HCT116 (cell line): Measurements from ENCODE around the gene FMC1. TPM values are rescaled to one million over a fixed set of nuclear protein-coding genes. Genes with fewer than 3 reads are reported as not detected.
"Not testable (repeated sequence)": the region's sequence is repeated elsewhere in the genome, so short reads cannot be mapped to it uniquely, and the experiment has no call there.

ENCODE experiments used
- ATAC-seq: fragments of 200-7000 bp; cut with Tn5 transposase; 2 replicates; pipeline ENCODE4 v1.9.1; 2020; ENCODE audit warnings: mild to moderate bottlenecking, moderate library complexity
- BruUV-seq: library from RNA; stranded (reverse); fragments of 400-500 nt; replicated peaks from 2 replicates; lab custom pipeline; 2021; lab: Mats Ljungman, UMichigan
- CTCF ChIA-PET: fragments of 300-600 bp; sonication (Branson Sonifier 250); formaldehyde crosslinking; loops from one replicate; lab custom pipeline; 2021; ENCODE audit warnings: antibody characterized with exemption; lab: Charles Lee
- POLR2A ChIA-PET: fragments of 300-600, 350-600 bp; sonication (Branson Sonifier 250); formaldehyde crosslinking; loops from one replicate; lab custom pipeline; 2021; ENCODE audit warnings: antibody characterized with exemption; lab: Charles Lee
- RAD21 ChIA-PET, 2 experiments: fragments of 300-600 bp; sonication (Branson Sonifier 250); formaldehyde crosslinking; loops; one replicate each; lab custom pipeline; 2023; ENCODE audit warnings: low total read pairs in 2 of 2; ENCODE audit not compliant: uncharacterized antibody in 2 of 2, unreplicated experiment in 2 of 2, low non-redundant PET in 1 of 2; lab: Charles Lee
- DNase-seq: peaks from one replicate; pipeline ENCODE4 v3.0.0-alpha.2; 2010; ENCODE audit warnings: low read depth, low spot score
- H2AFZ ChIP-seq: fragments of 200-600 bp; shearing (Covaris generic), sonication (generic); 2 replicates; pipeline ENCODE4 v1.6.1; 2017; ENCODE audit warnings: low read depth, mixed run types, mixed read lengths, antibody characterized with exemption, low read length; ENCODE audit not compliant: poor library complexity, severe bottlenecking
- H3K27ac ChIP-seq: 2 replicates; pipeline ENCODE4 v1.5.1; 2012; ENCODE audit warnings: low read depth, low read length
- H3K27me3 ChIP-seq: fragments of 200-600 bp; sonication (generic); 2 replicates; pipeline ENCODE4 v1.6.1; 2016; ENCODE audit warnings: mixed run types, low read length, mixed read lengths; ENCODE audit not compliant: insufficient read depth
- H3K36me3 ChIP-seq, 2 experiments: fragments of 200-500 bp in 1 of 2; fragments of 200-600 bp in 1 of 2; sonication (Bioruptor generic) in 1 of 2; sonication (generic) in 1 of 2; 2 replicates each; pipeline versions ENCODE4 v1.5.1 to v1.6.1; 2014 to 2016; ENCODE audit warnings: low read length in 2 of 2, inconsistent platforms in 1 of 2, mixed read lengths in 1 of 2, mixed run types in 1 of 2; ENCODE audit not compliant: insufficient read depth in 2 of 2, control insufficient read depth in 1 of 2
- H3K4me1 ChIP-seq, 2 experiments: fragments of 200-600 bp in 1 of 2; sonication (generic) in 1 of 2; 2 replicates each; pipeline versions ENCODE4 v1.5.1 to v1.6.1; 2012 to 2017; ENCODE audit warnings: low read length in 2 of 2, inconsistent platforms in 1 of 2, mild to moderate bottlenecking in 1 of 2, mixed read lengths in 1 of 2, mixed run types in 1 of 2, moderate library complexity in 1 of 2; ENCODE audit not compliant: insufficient read depth in 2 of 2, control insufficient read depth in 1 of 2
- H3K4me2 ChIP-seq: fragments of 200-600 bp; sonication (generic); 2 replicates; pipeline ENCODE4 v1.6.1; 2017; ENCODE audit warnings: mixed run types, low read length, mixed read lengths
- H3K4me3 ChIP-seq, 2 experiments: fragments of 200-600 bp in 1 of 2; sonication (generic) in 1 of 2; replicated peaks in 1 of 2; 2 replicates each; pipeline ENCODE4 v1.5.1; 2011 to 2016; ENCODE audit warnings: low read length in 2 of 2, control low read depth in 1 of 2, low read depth in 1 of 2, mild to moderate bottlenecking in 1 of 2, mixed read lengths in 1 of 2, mixed run types in 1 of 2
- H3K79me2 ChIP-seq: fragments of 200-600 bp; sonication (generic); 2 replicates; pipeline ENCODE4 v1.6.1; 2017; ENCODE audit warnings: mild to moderate bottlenecking, mixed run types, low read length, moderate library complexity, mixed read lengths; ENCODE audit not compliant: insufficient read depth
- H3K9ac ChIP-seq: fragments of 200-600 bp; sonication (generic); 2 replicates; pipeline ENCODE4 v1.6.1; 2016; ENCODE audit warnings: low read length, mixed read lengths
- H3K9me2 ChIP-seq: fragments of 200-600 bp; sonication (generic), shearing (Covaris generic); 2 replicates; pipeline ENCODE4 v1.6.1; 2017; ENCODE audit warnings: mixed run types, mild to moderate bottlenecking, moderate library complexity; ENCODE audit not compliant: insufficient read depth
- H3K9me3 ChIP-seq, 2 experiments: fragments of 200-500 bp in 1 of 2; fragments of 200-600 bp in 1 of 2; sonication (Bioruptor generic) in 1 of 2; sonication (generic) in 1 of 2; 2 replicates each; pipeline ENCODE4 v1.6.1; 2014 to 2017; ENCODE audit warnings: low read length in 2 of 2, mixed read lengths in 2 of 2, inconsistent platforms in 1 of 2, low read depth in 1 of 2, mild to moderate bottlenecking in 1 of 2, mixed run types in 1 of 2, moderate library complexity in 1 of 2; ENCODE audit not compliant: control insufficient read depth in 1 of 2, insufficient read depth in 1 of 2
- H4K20me1 ChIP-seq: fragments of 200-600 bp; sonication (generic), shearing (Covaris generic); 2 replicates; pipeline ENCODE4 v1.6.1; 2017; ENCODE audit warnings: mixed run types, mild to moderate bottlenecking, moderate library complexity; ENCODE audit not compliant: insufficient read depth
- RAD21 ChIP-seq: IDR thresholded peaks from 2 replicates; pipeline ENCODE4 v1.6.1; 2012; ENCODE audit warnings: low read depth, mild to moderate bottlenecking
- TCF7L2 ChIP-seq: IDR thresholded peaks from 2 replicates; pipeline ENCODE4 v1.7.0; 2011; ENCODE audit warnings: borderline replicate concordance, inconsistent platforms; ENCODE audit not compliant: insufficient read depth, insufficient read length; ENCODE audit errors: extremely low read depth
- intact Hi-C: fragments of 100-400 bp; cut with micrococcal nuclease; formaldehyde crosslinking; loops from 2 replicates; pipeline ENCODE4 v1.10.0; 2022
- total RNA-seq: library from RNA; stranded (reverse); gene quantifications from one replicate; pipeline ENCODE4 v1.2.1, GENCODE V29; 2021; ENCODE audit not compliant: unreplicated experiment
- TF ChIP-seq, protein P1 (sequence below), 3 experiments: fragments of 200-600 bp in 1 of 3; sonication (generic) in 1 of 3; IDR thresholded peaks in 2 of 3; conservative IDR thresholded peaks in 1 of 3; 2 replicates each; pipeline ENCODE4 v1.5.1; 2012 to 2017; ENCODE audit warnings: low read depth in 2 of 3, low read length in 2 of 3, antibody characterized with exemption in 1 of 3, borderline replicate concordance in 1 of 3, control low read depth in 1 of 3, mild to moderate bottlenecking in 1 of 3, mixed read lengths in 1 of 3, mixed run types in 1 of 3, moderate library complexity in 1 of 3; ENCODE audit not compliant: insufficient read depth in 1 of 3

FMC1 gene
- total RNA-seq, 1 experiment from 2014 or later = 19.4 TPM

- DNase-seq (no peak), ATAC-seq (peak; percentile 80)
- no peaks in the 10 kb centered on the region for H3K27me3 ChIP-seq
- no peak overlapping the region for H3K27ac ChIP-seq
- H3K79me2 ChIP-seq = no peaks in the 10 kb centered on the region
- ChIA-PET RAD21 (no interaction called here), POLR2A (no interaction called here), CTCF (interaction anchor here (0.6 to 1.4 kb wide), 9 partner anchors 8 to 304 kb away, joined by 3 to 9 read pairs (median 3); no protein-coding TSS in a partner anchor)
- H3K9ac ChIP-seq = no peak overlapping the region
- no peaks in the 10 kb centered on the region for H3K9me3 ChIP-seq
- H2AFZ ChIP-seq = no peak overlapping the region
- BruUV-seq = no TSS peak
- no peak overlapping the region for H3K4me3 ChIP-seq
- H3K36me3 ChIP-seq = no peaks in the 10 kb centered on the region
- intact Hi-C loops = no loop called here
- TF ChIP-seq, protein P1, sequence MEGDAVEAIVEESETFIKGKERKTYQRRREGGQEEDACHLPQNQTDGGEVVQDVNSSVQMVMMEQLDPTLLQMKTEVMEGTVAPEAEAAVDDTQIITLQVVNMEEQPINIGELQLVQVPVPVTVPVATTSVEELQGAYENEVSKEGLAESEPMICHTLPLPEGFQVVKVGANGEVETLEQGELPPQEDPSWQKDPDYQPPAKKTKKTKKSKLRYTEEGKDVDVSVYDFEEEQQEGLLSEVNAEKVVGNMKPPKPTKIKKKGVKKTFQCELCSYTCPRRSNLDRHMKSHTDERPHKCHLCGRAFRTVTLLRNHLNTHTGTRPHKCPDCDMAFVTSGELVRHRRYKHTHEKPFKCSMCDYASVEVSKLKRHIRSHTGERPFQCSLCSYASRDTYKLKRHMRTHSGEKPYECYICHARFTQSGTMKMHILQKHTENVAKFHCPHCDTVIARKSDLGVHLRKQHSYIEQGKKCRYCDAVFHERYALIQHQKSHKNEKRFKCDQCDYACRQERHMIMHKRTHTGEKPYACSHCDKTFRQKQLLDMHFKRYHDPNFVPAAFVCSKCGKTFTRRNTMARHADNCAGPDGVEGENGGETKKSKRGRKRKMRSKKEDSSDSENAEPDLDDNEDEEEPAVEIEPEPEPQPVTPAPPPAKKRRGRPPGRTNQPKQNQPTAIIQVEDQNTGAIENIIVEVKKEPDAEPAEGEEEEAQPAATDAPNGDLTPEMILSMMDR (IDR thresholded peaks at IDR 0.05 in 2 of 3, conservative IDR thresholded peaks at IDR 0.05 in 1 of 3; ENCODE audit: borderline replicate concordance in 1 of 3, insufficient read depth in 1 of 3, low read depth in 2 of 3, low read length in 2 of 3) = peak; percentile 29 to 62 (median 55); a peak in 5 of 6 replicates
- no peak for TF ChIP-seq TCF7L2
- peak; percentile 65 for TF ChIP-seq RAD21
- H3K9me2 ChIP-seq = no peaks in the 10 kb centered on the region
- H3K4me2 ChIP-seq = no peak overlapping the region
- H3K4me1 ChIP-seq = peaks cover 0 to 3% of the 10 kb centered on the region in 2 experiments; a peak in 1 of 4 replicates
- H4K20me1 ChIP-seq = no peaks in the 10 kb centered on the region
Measured at GRCh38 chr7:139321071-139321745, 19.9 kb upstream of the FMC1 start.

- H3K36me3 ChIP-seq, H3K27me3 ChIP-seq, H3K9ac ChIP-seq, DNase-seq, ATAC-seq, BruUV-seq, POLR2A ChIA-PET, H3K9me2 ChIP-seq, intact Hi-C loops, H3K79me2 ChIP-seq, H3K4me2 ChIP-seq, RAD21 ChIA-PET, H2AFZ ChIP-seq, H3K4me3 ChIP-seq, CTCF ChIA-PET, H3K9me3 ChIP-seq, H3K4me1 ChIP-seq, H3K27ac ChIP-seq, H4K20me1 ChIP-seq: not testable (repeated sequence)
Measured at GRCh38 chr7:139324709-139325108, 16.4 kb upstream of the FMC1 start.
